Fibroblast of upper back skin (primary cell): ENCODE data around the gene PTPRD.
"Not testable (repeated sequence)": the region's sequence is repeated elsewhere in the genome, so short reads cannot be mapped to it uniquely, and the experiment has no call there.

Source experiments
- DNase-seq: peaks from one replicate; pipeline ENCODE4 v3.0.0-alpha.2; 2013

PTPRD gene

GRCh38 chr9:8946461-8946860 is 1666.3 kb downstream of the PTPRD start:
- DNase-seq = no peak

DNA sequence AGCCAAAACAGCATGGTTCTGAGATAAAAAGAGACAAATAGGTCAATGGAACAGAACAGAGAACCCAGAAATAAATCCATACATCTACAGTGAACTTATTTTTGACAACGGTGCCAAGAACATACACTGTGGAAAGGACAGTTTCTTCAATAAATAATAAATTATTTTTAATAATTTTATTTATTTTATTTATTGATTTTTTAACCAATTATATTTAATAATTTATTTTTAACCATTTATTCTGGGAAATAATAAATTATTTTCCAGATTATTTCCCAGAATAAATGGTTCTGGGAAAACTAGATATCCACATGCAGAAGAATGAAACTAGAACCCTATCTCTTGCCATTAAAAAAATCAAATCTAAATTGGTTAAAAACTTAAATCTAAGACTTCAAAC is 1669.4 kb downstream of the PTPRD start:
- DNase-seq = no peak

DNA sequence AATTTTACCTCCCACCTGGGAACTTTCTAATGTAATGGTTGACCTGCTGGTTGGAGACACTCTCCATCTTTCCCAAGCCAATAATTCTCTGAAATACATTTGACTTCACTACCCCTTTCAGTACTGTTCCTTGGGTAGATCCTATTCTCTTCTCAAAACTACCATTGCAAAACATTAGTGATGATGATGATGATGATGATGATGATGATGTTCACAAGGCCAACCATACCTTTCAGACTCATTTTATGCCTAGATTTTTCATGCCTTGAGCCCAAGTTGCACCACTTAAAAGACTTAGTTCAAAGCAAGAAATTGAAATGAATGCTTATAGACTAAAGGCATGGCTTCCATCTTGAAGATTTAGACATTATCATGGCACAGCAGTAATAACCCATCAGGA is 1672.2 kb downstream of the PTPRD start:
- no peak for DNase-seq

DNA sequence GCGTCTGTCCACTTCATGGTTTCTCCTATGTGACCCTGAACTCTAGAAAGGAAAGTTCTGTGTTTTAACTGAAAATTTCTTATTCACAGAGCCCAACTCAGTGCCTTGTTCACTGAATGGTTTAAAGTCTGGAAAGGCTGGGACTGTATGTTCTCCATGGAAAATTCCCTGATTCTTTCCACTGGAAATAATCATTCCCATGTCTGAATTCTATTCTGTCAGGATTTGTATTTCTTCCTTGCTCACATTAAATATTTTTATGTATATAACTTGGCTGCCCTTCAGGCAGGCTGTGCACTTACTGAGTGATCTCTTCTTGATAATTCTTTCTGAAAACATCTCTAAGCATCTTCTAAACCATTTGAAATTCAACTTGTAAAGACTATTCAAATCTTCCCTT is 1686.3 kb downstream of the PTPRD start:
- no peak for DNase-seq

GRCh38 chr9:8924562-8924961 is 1688.2 kb downstream of the PTPRD start:
- peak; percentile 92 for DNase-seq

- not testable (repeated sequence) for DNase-seq
Measured at GRCh38 chr9:8920478-8921183, 1692.2 kb downstream of the PTPRD start.

- DNase-seq = no peak
Measured at GRCh38 chr9:8917956-8918739, 1694.7 kb downstream of the PTPRD start.

- DNase-seq = no peak
Measured at GRCh38 chr9:8916771-8917170, 1696.0 kb downstream of the PTPRD start.

DNA sequence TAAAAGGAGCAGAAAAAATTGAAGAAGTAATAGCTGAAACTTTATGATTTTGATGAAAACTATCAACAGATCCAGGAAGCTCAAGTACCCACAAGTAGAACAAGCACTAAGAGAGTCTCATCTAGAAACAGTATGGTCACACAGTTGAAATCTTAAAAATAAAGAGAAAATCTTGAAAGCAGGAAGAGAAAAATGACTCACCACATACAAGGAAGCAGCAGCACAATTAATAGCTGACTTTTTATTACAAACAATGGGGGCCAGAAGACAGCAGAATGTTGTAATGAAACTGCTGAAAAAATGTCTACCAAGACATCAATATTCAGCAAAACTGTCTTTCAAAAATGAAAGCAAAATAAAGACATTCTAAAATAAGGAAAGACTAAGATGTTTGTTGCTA is 1704.9 kb downstream of the PTPRD start:
- no peak for DNase-seq

DNA sequence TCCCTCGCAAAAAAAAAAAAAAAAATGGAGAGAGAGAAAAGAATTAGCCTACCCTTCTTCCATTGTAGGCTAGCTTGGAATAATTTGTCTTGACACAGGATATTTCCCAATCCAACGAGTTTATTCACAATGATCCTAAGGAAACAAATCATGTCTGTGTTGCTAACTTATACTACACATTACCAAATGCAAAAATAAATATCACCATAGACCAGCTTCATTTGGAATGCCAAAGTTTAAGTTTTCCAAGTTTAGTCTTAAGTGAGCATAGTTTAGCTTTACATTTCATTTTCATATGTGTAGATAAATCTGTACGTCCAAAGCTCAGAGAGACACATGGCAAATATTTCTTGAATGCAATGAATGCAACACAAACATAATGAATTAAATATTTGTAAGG is 1707.1 kb downstream of the PTPRD start:
- DNase-seq = no peak

- no peak for DNase-seq
Measured at GRCh38 chr9:8904771-8905515, 1707.9 kb downstream of the PTPRD start.

DNA sequence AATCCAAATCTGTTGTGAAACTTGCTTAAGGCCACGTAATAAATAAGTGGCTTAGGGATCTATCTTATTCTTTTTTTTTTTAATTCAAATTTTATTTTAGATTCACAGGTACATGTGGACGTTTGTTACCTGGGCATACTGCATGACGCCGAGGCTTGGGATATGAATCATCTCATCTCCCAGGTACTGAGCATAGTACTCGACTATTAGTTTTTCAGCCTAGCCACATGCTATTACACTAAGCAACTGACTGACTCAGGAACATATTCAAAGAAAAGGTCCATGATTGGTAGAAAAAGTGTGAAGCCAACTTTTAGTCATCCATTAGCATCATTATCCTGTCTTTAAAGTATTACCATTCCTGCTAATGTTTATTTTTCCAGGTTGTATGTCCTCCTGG is 1709.7 kb downstream of the PTPRD start:
- DNase-seq = no peak

DNA sequence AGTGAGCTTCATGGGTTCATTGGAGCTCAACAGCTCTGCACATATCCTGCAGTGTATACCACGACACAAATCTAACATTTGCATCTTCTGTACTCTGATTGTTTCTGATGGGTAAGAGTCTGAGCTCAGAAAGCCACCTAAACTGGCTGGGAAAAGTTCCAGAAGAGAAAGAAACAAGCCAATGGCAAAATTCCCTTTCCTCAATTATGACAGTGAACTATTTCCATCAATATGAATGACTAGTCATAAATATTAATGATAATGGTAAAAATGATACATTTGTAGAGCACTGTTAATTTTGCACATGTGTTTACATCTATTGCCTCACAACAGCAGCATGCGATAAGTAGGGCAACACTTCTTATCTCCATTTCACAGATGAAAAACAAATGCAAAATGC is 1711.7 kb downstream of the PTPRD start:
- DNase-seq = no peak

DNA sequence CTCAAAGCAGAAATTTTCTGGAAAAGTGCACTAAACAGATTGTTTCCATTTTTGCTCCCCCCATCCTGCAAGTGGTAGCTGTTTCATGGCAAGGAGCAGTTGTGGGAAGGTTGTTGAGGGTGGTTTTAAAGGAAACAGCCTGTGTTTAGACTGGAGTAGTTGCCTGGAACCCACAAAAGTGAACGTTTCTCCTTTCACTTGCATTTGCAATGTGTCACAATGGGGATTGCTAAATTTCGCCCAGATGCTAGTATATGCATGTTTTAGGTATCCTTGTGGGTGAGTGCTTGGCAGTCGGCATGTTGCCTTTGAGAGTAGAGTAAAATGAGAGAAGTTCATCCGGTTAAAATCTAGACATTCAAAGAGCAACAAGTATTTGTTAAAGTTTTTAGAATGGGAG is 1713.3 kb downstream of the PTPRD start:
- DNase-seq = no peak

DNA sequence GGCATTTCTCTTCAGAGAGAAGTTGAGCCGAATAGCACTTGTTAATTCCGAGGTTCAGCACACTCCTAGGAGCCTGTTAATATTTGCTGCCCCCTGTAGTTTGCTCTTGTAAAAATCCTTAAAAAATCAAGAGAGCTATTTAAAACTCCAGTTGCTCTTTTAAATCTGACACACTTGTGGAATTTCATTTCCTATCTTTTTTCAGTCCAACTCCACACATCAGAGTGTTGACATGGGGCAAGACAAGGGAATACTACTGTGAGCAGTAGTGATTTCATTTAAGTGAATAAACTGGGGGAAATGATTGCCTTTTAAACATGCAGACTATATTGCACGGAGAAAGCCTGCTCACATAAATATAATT is 1717.0 kb downstream of the PTPRD start:
- peak; percentile 68 for DNase-seq

- DNase-seq = no peak
Measured at GRCh38 chr9:8895106-8895860, 1717.5 kb downstream of the PTPRD start.

DNA sequence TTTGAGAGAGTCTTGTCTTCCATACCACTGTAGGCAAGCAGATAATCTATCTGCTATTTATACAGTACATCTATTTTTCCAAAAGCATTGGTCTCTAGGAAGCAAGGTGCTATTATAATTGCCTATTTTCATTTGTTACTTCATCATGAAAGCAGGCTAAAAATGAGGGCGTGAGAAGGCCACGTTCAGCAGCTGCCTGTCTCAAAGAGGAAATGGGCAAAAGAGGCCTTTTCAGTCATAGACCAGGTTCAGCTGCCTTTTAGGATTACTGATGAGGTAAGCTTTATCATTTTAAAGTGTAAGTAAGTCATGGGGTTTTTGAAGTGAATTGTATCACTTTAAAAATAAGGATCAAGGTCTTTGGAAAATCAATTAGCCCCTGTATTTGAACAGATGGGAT is 1722.1 kb downstream of the PTPRD start:
- DNase-seq = no peak

- DNase-seq = no peak
Measured at GRCh38 chr9:8889100-8889499, 1723.7 kb downstream of the PTPRD start.

DNA sequence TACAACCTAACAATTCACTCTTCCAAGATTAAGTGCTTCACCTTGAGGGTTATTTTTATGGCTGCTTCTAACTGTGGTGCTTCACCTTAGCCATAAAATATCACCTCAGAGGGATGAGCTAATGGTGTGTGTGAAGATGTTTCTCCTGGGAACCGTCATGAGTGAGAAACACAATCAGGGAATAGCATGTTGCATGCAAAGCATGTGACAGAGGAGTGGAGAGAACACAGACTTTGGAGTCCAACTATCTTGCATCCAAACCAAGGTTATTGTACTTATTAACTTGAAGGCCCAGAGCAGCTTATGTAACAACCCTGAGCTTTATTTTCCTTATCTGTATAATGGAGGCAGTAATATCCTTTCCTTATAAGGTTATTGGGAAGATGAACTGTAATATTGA is 1724.2 kb downstream of the PTPRD start:
- no peak for DNase-seq

DNA sequence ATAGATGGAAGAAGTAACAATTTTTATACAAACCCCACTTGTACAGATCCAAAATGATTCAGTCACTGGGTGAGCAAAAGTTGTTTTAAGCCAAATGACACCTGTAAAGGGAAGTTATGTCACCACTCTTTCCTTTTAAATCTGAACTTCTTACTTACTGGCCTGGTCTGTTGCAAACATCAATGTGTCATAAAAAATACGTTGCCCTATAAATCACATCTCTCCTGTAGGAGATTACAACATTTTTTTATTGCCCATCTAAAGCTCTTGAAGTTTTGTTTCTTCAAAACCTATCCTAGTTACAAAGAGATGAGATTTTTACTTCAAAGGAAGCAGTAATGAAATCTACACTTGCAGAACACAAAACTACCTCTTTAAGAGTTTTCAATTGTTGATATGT is 1725.4 kb downstream of the PTPRD start:
- no peak for DNase-seq

GRCh38 chr9:8883321-8883720 is 1729.5 kb downstream of the PTPRD start:
- no peak for DNase-seq

DNA sequence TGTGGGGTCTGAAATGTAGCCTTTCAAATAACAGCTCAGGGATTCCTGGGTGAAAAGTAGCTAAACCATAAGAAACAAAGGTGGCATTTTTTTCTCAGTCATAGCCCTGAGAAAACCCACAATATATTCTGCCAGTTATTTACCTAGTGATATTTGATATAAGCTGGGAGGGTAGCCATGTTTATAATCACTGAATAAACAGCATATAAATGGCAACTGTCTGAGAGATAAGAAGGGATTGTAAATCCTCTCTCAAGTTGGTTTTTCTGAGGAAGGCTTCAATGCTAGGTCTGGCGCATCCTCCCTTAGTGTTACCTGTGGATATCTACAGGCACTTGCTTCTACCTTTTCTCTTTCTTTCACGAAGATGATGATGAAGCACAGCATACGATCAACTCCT is 1732.7 kb downstream of the PTPRD start:
- DNase-seq = no peak

GRCh38 chr9:8879284-8879683 is 1733.5 kb downstream of the PTPRD start:
- DNase-seq = no peak
